HG02763 (cell line): ENCODE results near the gene MEG3.

Experiments
- ATAC-seq: cut with Tn5 transposase; IDR thresholded peaks from one replicate; pipeline ENCODE4 v1.9.1; 2021; ENCODE audit warnings: mild to moderate bottlenecking, moderate library complexity; ENCODE audit not compliant: unreplicated experiment

MEG3 gene

GRCh38 chr14:100844421-100844820, 18.5 kb downstream of the MEG3 start:
- no peak for ATAC-seq

- no peak for ATAC-seq
Observed at GRCh38 chr14:100844846-100845245, 18.9 kb downstream of the MEG3 start.

- no peak for ATAC-seq
Observed at GRCh38 chr14:100845341-100845740, 19.4 kb downstream of the MEG3 start.

- no peak for ATAC-seq
Observed at GRCh38 chr14:100846309-100846859, 20.5 kb downstream of the MEG3 start.

GRCh38 chr14:100849115-100849781, 23.3 kb downstream of the MEG3 start:
- ATAC-seq = no peak

- ATAC-seq = peak; percentile 64
Observed at GRCh38 chr14:100850841-100851585, 25.1 kb downstream of the MEG3 start.

GRCh38 chr14:100851586-100851916, 25.6 kb downstream of the MEG3 start:
- no peak for ATAC-seq

- no peak for ATAC-seq
Observed at GRCh38 chr14:100851946-100852620, 26.2 kb downstream of the MEG3 start.

- ATAC-seq = no peak
Observed at GRCh38 chr14:100854435-100854834, 28.5 kb downstream of the MEG3 start.

- ATAC-seq = no peak
Observed at GRCh38 chr14:100855256-100855930, 29.5 kb downstream of the MEG3 start.

GRCh38 chr14:100856056-100856950, 30.4 kb downstream of the MEG3 start:
- ATAC-seq = no peak

GRCh38 chr14:100857233-100857922, 31.5 kb downstream of the MEG3 start:
- ATAC-seq = no peak

- no peak for ATAC-seq
Observed at GRCh38 chr14:100857923-100858837, 32.3 kb downstream of the MEG3 start.

- no peak for ATAC-seq
Observed at GRCh38 chr14:100858838-100859220, 32.9 kb downstream of the MEG3 start.

- ATAC-seq = no peak
Observed at GRCh38 chr14:100859781-100860180, 33.9 kb downstream of the MEG3 start.

- ATAC-seq = no peak
Observed at GRCh38 chr14:100860556-100861187, 34.8 kb downstream of the MEG3 start.

GRCh38 chr14:100861188-100861936, 35.4 kb downstream of the MEG3 start:
- no peak for ATAC-seq

- no peak for ATAC-seq
Observed at GRCh38 chr14:100861937-100862247, 36.0 kb downstream of the MEG3 start.
